Gastroesophageal sphincter (tissue), 4 donors: ENCODE results near the gene PFN2. TPM values are rescaled to one million over a fixed set of nuclear protein-coding genes. Genes with fewer than 3 reads are reported as not detected.

Experiments used
- ATAC-seq: fragments of 150-250 bp; one replicate; pipeline ENCODE4 v1.9.1; 2016; ENCODE audit warnings: mild to moderate bottlenecking, moderate library complexity
- H3K27ac ChIP-seq, 4 donors: fragments of 200-600 bp; sonication (generic) in 3 of 4; 1 replicate in 3 of 4; 2 replicates in 1 of 4; pipeline ENCODE4 v1.5.1; 2016 to 2019
- H3K27me3 ChIP-seq: fragments of 200-600 bp; sonication (generic); one replicate; pipeline ENCODE4 v1.5.1; 2019
- H3K36me3 ChIP-seq, 2 donors: fragments of 200-600 bp; sonication (generic); one replicate each; pipeline ENCODE4 v1.5.1; 2019; ENCODE audit warnings: control low read depth in 1 of 2
- H3K4me1 ChIP-seq, 3 donors: fragments of 200-600 bp; sonication (generic); 1 replicate in 2 of 3; 2 replicates in 1 of 3; pipeline ENCODE4 v1.5.1; 2016 to 2019; ENCODE audit warnings: control low read depth in 2 of 3
- H3K4me3 ChIP-seq, 2 donors: fragments of 200-600 bp; sonication (generic); one replicate each; pipeline ENCODE4 v1.5.1; 2019; ENCODE audit warnings: mild to moderate bottlenecking in 1 of 2, moderate library complexity in 1 of 2
- H3K9me3 ChIP-seq, 3 donors: fragments of 200-600 bp; sonication (generic); one replicate each; pipeline ENCODE4 v1.5.1; 2017 to 2019; ENCODE audit warnings: control low read depth in 2 of 3
- CTCF ChIP-seq, 4 experiments: fragments of 200-600 bp in 2 of 4; fragments of 450-650 bp in 2 of 4; sonication (generic) in 1 of 4; IDR thresholded peaks; one replicate each; pipeline ENCODE4 v1.5.1; 2017 to 2019; ENCODE audit warnings: antibody characterized with exemption in 4 of 4, mild to moderate bottlenecking in 2 of 4, moderate library complexity in 2 of 4
- EP300 ChIP-seq: sonication (generic); formaldehyde crosslinking; IDR thresholded peaks from one replicate; pipeline ENCODE4 v1.6.1; 2017; ENCODE audit warnings: antibody characterized with exemption, mild to moderate bottlenecking
- POLR2A ChIP-seq, 2 donors: fragments of 450-650 bp; IDR thresholded peaks; one replicate each; pipeline ENCODE4 v1.6.1; 2017; ENCODE audit warnings: antibody characterized with exemption in 2 of 2, mild to moderate bottlenecking in 2 of 2, moderate library complexity in 1 of 2
- POLR2AphosphoS5 ChIP-seq: sonication (generic); formaldehyde crosslinking; IDR thresholded peaks from one replicate; pipeline ENCODE4 v1.6.1; 2017; ENCODE audit warnings: antibody characterized with exemption
- WGBS, 2 donors: methylation state at CpG; one replicate each; pipeline ENCODE4 v1.1.5; 2018; ENCODE audit warnings: low coverage in 1 of 2; 5-methylcytosine and 5-hydroxymethylcytosine counted together
- total RNA-seq, 4 donors: library from RNA; depleted of rRNA; stranded (reverse); fragments of >200 nt; gene quantifications; one replicate each; pipeline ENCODE4 v1.1.0, GENCODE V29; 2016

PFN2 gene
- total RNA-seq, 4 donors from 2014 or later = 43.5 to 80.6 (median 54.6) TPM

- Histone ChIP-seq H3K4me3 (no peak overlapping the region), H3K4me1 (peaks cover 0 to 25% (median 4%) of the 10 kb centered on the region in 3 donors), H3K27ac (no peak overlapping the region), H3K36me3 (no peaks in the 10 kb centered on the region), H3K9me3 (no peaks in the 10 kb centered on the region), H3K27me3 (no peaks in the 10 kb centered on the region)
- no peak for ATAC-seq
- TF ChIP-seq CTCF (IDR thresholded peaks at IDR 0.05) (no peak), POLR2A (IDR thresholded peaks at IDR 0.05) (no peak), POLR2AphosphoS5 (no peak), EP300 (no peak)
Observed at GRCh38 chr3:149975919-149976318, 5.2 kb upstream of the PFN2 start.

- Histone ChIP-seq H3K4me3 (peak overlapping the region; percentile 80 to 99), H3K4me1 (peaks cover 0 to 41% (median 9%) of the 10 kb centered on the region in 3 donors), H3K27ac (peak overlapping the region; percentile 81 to 98 (median 98)), H3K27me3 (no peaks in the 10 kb centered on the region), H3K9me3 (no peaks in the 10 kb centered on the region), H3K36me3 (no peaks in the 10 kb centered on the region)
- WGBS, 2 donors = 3 to 4% methylated on average over 3 to 14 of the region's 42 CpGs
- peak; percentile 33 for ATAC-seq
- TF ChIP-seq EP300 (no peak), POLR2A (IDR thresholded peaks at IDR 0.05) (no peak), CTCF (IDR thresholded peaks at IDR 0.05) (peak in 1 of 4 experiments; percentile 4), POLR2AphosphoS5 (no peak)
Observed at GRCh38 chr3:149971403-149972075, 844 bp upstream of the PFN2 start.

- ATAC-seq = peak; percentile 75
- no peak for TF ChIP-seq POLR2AphosphoS5
- TF ChIP-seq EP300 = no peak
- TF ChIP-seq CTCF (IDR thresholded peaks at IDR 0.05) = no peak
- TF ChIP-seq POLR2A (IDR thresholded peaks at IDR 0.05) = no peak
Observed at GRCh38 chr3:149969940-149970715, 567 bp downstream of the PFN2 start.

GRCh38 chr3:149969110-149969939 lies 1.4 kb downstream of the PFN2 start:
- Histone ChIP-seq H3K4me1 (peaks cover 4 to 60% (median 13%) of the 10 kb centered on the region in 3 donors), H3K4me3 (peak overlapping the region; percentile 80 to 99), H3K36me3 (peaks cover 0 to 12% of the 10 kb centered on the region in 2 donors), H3K27me3 (no peaks in the 10 kb centered on the region), H3K9me3 (no peaks in the 10 kb centered on the region), H3K27ac (peak overlapping the region; percentile 81 to 98 (median 98))
- peak; percentile 32 for ATAC-seq
- TF ChIP-seq CTCF (IDR thresholded peaks at IDR 0.05) (peak in 2 of 4 experiments; percentile 10 to 36), POLR2A (IDR thresholded peaks at IDR 0.05) (no peak), EP300 (no peak), POLR2AphosphoS5 (peak; percentile 64)
- 6 to 8% methylated on average over 12 to 15 of the region's 15 CpGs for WGBS, 2 donors

More at GRCh38 chr3:149969940-149970715, 567 bp downstream of the PFN2 start:
- Histone ChIP-seq H3K4me1 (peaks cover 0 to 53% (median 9%) of the 10 kb centered on the region in 3 donors), H3K4me3 (peak overlapping the region; percentile 80 to 99), H3K27ac (peak overlapping the region; percentile 81 to 98 (median 98)), H3K36me3 (peaks cover 0 to 12% of the 10 kb centered on the region in 2 donors), H3K27me3 (no peaks in the 10 kb centered on the region), H3K9me3 (no peaks in the 10 kb centered on the region)
- 0% methylated on average over 13 to 28 of the region's 73 CpGs for WGBS, 2 donors
